Activated B cell treated with CpG ODN at 0.5 μM for 24 hours (primary cell): ENCODE data around the gene ESYT2. TPM values are rescaled to one million over a fixed set of nuclear protein-coding genes. Genes with fewer than 3 reads are reported as not detected.

Source experiments
- ATAC-seq: fragments of 200-7000 bp; cut with Tn5 transposase; one replicate; pipeline ENCODE4 v1.10.0; 2021; ENCODE audit warnings: low read depth, mild to moderate bottlenecking, moderate library complexity
- CTCF ChIA-PET: fragments of 350-600 bp; sonication (Branson Sonifier 250); formaldehyde crosslinking; loops from one replicate; lab custom pipeline; 2021; ENCODE audit warnings: antibody characterized with exemption; lab: Charles Lee
- POLR2A ChIA-PET: fragments of 350-600 bp; sonication (Branson Sonifier 250); formaldehyde crosslinking; loops from one replicate; lab custom pipeline; 2021; ENCODE audit warnings: antibody characterized with exemption; lab: Charles Lee
- DNase-seq: peaks from one replicate; pipeline ENCODE4 v3.0.0; 2022
- H3K27ac Mint-ChIP-seq: one replicate; pipeline ENCODE4 v1.8.0; 2020; ENCODE audit warnings: mixed read lengths
- H3K27me3 Mint-ChIP-seq: one replicate; pipeline ENCODE4 v1.8.0; 2021; ENCODE audit warnings: mixed read lengths
- H3K36me3 Mint-ChIP-seq: one replicate; pipeline ENCODE4 v1.8.0; 2021; ENCODE audit warnings: low read depth, mixed read lengths
- H3K4me1 Mint-ChIP-seq: one replicate; pipeline ENCODE4 v1.8.0; 2021; ENCODE audit warnings: mixed read lengths
- H3K4me3 Mint-ChIP-seq: one replicate; pipeline ENCODE4 v1.8.0; 2020; ENCODE audit warnings: mild to moderate bottlenecking, mixed read lengths
- H3K9me3 Mint-ChIP-seq: one replicate; pipeline ENCODE4 v1.8.0; 2020; ENCODE audit warnings: mixed read lengths
- CTCF ChIP-seq: fragments of 200-600 bp; IDR thresholded peaks from one replicate; pipeline ENCODE4 v1.8.0; 2022; ENCODE audit warnings: antibody characterized with exemption, mild to moderate bottlenecking
- intact Hi-C: fragments of 100-400 bp; cut with micrococcal nuclease; formaldehyde crosslinking; loops from one replicate; pipeline ENCODE4 v1.15.1; 2024
- total RNA-seq: library from RNA; stranded (reverse); gene quantifications from 2 replicates; pipeline ENCODE4 v1.2.3, GENCODE V29; 2022

ESYT2 gene
- total RNA-seq, 1 donor from 2014 or later, result 21.3 TPM

- Mint-ChIP-seq H3K4me3 (no peak overlapping the region), H3K36me3 (peaks cover 4% of the 10 kb centered on the region), H3K9me3 (no peaks in the 10 kb centered on the region), H3K4me1 (peaks cover 27% of the 10 kb centered on the region), H3K27ac (no peak overlapping the region), H3K27me3 (no peaks in the 10 kb centered on the region)
- intact Hi-C loops, result no loop called here
- ATAC-seq (no peak), DNase-seq (no peak)
- no peak for TF ChIP-seq CTCF
- POLR2A ChIA-PET, result interaction anchor here (0.6 to 0.7 kb wide), 2 partner anchors 11 to 42 kb away, joined by 3 read pairs; no protein-coding TSS in a partner anchor
- CTCF ChIA-PET, result no interaction called here
These were observed 31.1 kb upstream of the ESYT2 start for GRCh38 chr7:158860394-158860793.

DNA sequence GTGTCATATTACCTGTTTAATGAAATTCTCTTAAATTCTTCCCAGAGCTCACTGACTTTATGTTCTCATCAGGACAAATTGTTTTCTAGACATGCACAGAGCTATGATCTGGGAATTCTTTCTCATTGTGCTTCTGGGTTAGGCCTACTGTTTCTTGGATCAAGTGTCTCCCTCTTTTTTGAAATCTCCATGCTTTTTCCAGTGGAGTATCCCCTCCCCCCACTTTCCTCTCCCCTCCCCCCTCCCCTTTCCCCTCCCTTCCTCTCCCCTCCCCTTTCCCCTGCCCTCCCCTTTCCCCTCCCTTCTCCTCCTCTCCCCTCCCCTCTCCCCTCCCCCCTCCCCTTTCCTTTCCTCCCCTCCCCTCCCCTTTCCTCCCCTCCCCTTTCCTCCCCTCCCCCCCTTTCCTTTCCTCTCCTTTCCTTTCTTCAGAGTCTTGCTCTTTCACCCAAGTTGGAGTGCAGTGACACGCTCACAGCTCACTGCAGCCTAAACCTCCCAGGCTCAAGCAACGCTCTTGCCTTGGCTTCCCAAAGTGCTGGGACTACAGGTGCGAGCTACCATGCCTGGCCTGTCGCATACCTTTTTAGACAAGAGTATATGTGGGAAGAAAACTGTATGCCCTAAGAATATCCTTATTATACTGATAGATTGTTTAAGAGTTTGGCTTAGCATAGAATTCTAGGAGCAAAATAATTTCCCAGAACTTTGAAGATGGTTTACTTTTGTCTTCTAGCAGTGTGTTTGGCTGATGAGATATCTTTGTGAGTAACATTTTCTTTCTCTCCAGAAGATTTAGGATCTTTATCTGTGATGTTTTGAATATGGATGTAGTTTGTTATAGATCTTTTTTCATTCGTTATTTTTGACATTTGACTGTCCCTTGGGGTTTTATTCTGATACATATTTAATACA is 29.5 kb upstream of the ESYT2 start:
- POLR2A ChIA-PET, result interaction anchor here (1.3 kb wide), 1 partner anchor 29 kb away, joined by 5 read pairs; the partner anchor contains the start of gene ESYT2
- intact Hi-C loops, result loop anchor here (5.0 kb wide), 2 partner anchors 42 to 1522 kb away; partner anchors contain the start of gene DNAJB6
- Mint-ChIP-seq H3K4me3 (no peak overlapping the region), H3K36me3 (peaks cover 4% of the 10 kb centered on the region), H3K4me1 (peaks cover 19% of the 10 kb centered on the region), H3K27ac (no peak overlapping the region), H3K27me3 (no peaks in the 10 kb centered on the region), H3K9me3 (no peaks in the 10 kb centered on the region)
- CTCF ChIA-PET, result interaction anchor here (1.8 kb wide), 1 partner anchor 118 kb away, joined by 4 read pairs; no protein-coding TSS in a partner anchor
- DNase-seq (no peak), ATAC-seq (no peak)
- TF ChIP-seq CTCF, result no peak

GRCh38 chr7:158856883-158857668 is 27.8 kb upstream of the ESYT2 start:
- H3K36me3 Mint-ChIP-seq, result peaks cover 4% of the 10 kb centered on the region
- no peaks in the 10 kb centered on the region for H3K27me3 Mint-ChIP-seq
- peaks cover 12% of the 10 kb centered on the region for H3K4me1 Mint-ChIP-seq
- peak; percentile 9 for ATAC-seq
- no peak for DNase-seq
- no peak overlapping the region for H3K27ac Mint-ChIP-seq
- H3K9me3 Mint-ChIP-seq, result no peaks in the 10 kb centered on the region
- CTCF ChIA-PET, result no interaction called here
- TF ChIP-seq CTCF, result no peak
- H3K4me3 Mint-ChIP-seq, result peak overlapping the region; percentile 98
- POLR2A ChIA-PET, result interaction anchor here (0.6 to 2.2 kb wide), 3 partner anchors 27 to 152 kb away, joined by 6 to 18 read pairs (median 6); partner anchors contain the start of genes ESYT2 and NCAPG2
- intact Hi-C loops, result loop anchor here (1.0 to 5.0 kb wide), 4 partner anchors 28 to 1520 kb away; partner anchors contain the start of genes DNAJB6, ESYT2 and NCAPG2

GRCh38 chr7:158854681-158855081 is 25.4 kb upstream of the ESYT2 start:
- no peak for ATAC-seq
- no peaks in the 10 kb centered on the region for H3K9me3 Mint-ChIP-seq
- intact Hi-C loops, result loop anchor here (5.0 kb wide), 2 partner anchors 37 to 1517 kb away; partner anchors contain the start of gene DNAJB6
- H3K27ac Mint-ChIP-seq, result no peak overlapping the region
- H3K36me3 Mint-ChIP-seq, result peaks cover 4% of the 10 kb centered on the region
- ChIA-PET POLR2A (interaction anchor here (2.2 kb wide), 1 partner anchor 25 kb away, joined by 18 read pairs; the partner anchor contains the start of gene ESYT2), CTCF (no interaction called here)
- peak overlapping the region; percentile 63 for H3K4me3 Mint-ChIP-seq
- TF ChIP-seq CTCF, result no peak
- peaks cover 12% of the 10 kb centered on the region for H3K4me1 Mint-ChIP-seq
- DNase-seq, result no peak
- H3K27me3 Mint-ChIP-seq, result no peaks in the 10 kb centered on the region
